ENCODE results near the gene PON2. TPM values are rescaled to one million over a fixed set of nuclear protein-coding genes. Genes with fewer than 3 reads are reported as not detected.
"Not testable (repeated sequence)": the region's sequence is repeated elsewhere in the genome, so short reads cannot be mapped to it uniquely, and the experiment has no call there.

The PON2 gene
- total RNA-seq, 1 donor from 2014 or later: 54.7 TPM

DNA sequence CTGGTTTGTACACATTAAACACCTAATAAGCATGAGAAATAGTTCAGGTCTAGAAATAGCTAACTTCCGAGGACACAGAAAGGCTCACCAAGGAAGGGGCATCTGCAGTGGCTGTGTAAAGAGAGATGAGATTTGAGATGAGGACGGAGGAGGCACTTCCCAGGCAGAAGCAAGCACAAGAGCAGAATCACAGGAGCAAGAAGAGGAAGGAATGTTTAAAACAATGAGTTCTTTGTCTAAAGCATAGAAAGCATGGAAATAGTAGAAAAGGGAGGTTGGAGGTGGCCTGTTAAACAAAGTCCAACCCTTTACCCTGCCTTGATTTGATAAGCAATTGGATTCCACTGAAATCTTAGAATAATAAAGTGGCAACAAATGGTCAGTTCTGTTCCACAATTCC, 27.1 kb downstream of the PON2 start:
- DNase-seq (ENCODE audit: low spot score): no peak

DNA sequence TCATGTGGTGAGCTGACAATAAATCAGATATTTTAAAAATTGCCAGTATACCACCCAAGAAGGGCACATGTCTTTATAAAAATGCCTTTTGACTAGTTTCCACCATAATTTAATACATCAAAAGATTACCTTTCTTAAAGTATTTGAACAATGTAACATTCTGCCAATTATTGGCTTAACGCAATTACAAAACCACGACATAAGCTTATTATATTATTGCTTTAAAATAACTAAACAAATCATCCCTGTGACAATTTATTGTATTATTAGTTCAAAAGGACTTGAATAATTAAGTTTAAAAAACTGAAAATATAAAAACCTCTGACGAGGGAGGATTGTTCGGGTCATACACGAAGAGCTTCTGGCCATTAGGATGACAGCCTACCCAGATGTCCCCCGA, 29.0 kb downstream of the PON2 start:
- no peak for DNase-seq (ENCODE audit: low spot score)

DNA sequence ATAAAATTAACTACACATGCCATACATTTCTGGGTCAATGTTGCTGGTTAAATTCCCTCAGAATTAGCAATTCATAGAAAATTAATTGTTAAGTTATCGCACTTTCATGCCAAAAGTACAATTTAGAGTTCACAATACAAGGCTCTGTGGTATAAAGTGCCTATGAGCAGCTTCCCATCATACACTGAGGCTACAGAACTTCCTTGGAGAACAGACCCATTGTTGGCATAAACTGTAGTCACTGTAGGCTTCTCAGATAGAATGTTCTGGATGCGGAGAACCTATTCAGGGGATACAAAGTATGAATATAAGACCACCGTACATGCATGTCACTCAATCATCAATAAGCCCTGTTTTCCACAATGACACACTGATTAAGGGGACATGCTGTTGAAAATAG, 29.6 kb downstream of the PON2 start:
- no peak for DNase-seq (ENCODE audit: low spot score)

DNA sequence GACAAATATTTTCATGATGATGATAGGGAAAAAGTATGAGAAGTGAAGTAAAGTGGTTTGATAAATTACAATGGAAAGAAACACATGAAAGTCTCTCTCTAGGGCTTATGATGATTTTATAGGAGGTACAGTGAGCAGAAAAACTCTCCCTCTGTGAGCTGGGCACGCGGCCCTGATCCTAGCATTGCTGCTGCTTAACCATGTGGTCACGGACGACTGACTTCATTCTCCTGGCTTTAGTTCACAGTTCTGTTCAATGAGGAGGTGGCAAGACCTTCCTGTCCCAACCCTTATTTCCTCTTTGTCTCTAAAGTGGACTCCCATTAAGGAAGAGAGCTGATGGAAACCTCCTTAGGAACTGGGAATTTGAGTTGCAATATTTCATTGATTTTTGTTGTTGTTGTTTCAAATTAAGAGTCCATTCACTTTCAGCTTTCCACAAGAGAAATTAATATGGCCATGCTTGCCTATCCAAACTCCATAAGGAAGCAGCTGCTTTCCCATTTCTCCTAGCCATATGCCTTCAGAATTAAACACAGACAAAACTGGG, 30.4 kb downstream of the PON2 start:
- DNase-seq (ENCODE audit: low spot score): no peak

DNA sequence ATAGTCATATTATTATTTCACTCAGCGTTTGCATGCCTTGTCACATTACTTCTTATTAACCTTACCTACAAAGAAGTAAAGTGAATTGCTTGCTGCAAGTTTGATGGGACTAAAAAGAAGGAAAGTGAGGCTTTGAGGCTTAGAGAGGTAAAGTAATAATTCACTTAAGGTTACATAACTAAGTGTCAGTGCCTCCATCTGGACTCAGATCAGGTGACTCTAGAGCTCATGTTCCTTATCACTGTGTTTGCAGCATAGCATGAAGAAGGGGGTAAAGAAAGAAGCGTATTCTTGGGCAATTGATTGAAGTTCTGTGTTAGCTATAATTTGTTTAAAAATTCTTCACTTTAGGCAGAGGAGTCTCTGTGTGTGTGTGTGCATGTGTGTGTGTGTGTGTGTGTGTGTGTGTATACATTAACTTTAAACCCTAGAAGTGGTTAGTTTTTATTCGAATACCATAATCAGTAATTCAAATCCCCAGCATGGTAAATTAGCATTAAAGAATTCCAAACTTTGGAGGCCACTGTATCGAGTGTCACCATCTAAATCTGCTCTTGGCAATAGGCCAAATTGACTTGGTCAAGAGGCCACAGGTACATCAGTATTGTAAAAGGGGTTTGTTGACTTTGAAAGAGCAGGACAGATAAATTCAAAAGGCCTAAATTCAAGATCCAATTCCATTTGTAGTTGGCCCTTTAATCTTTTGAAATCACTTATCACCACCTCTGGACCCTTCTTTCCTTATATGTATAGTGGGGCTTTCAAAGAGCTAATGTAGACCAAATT, 36.5 kb downstream of the PON2 start:
- DNase-seq (ENCODE audit: low spot score): no peak

DNA sequence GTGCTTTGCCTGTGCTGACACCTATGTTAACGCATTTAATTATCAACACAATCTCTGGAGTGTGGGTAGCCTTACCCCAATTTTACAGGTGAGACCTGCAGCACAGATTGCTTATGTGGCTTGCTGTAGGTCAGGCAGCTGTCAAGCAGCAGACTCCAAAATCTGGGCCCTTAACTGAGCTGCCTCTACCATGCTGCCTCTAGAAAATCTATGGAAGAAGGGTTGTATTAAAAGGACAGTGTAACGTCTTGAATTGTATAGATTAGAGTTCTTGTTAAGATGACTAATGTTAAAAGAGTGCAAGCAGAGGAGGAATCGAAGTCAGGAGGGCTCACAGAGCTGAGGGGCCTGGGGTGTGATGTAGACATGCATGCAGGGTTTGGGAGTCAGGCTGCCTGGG, 37.4 kb downstream of the PON2 start:
- DNase-seq (ENCODE audit: low spot score): no peak

DNA sequence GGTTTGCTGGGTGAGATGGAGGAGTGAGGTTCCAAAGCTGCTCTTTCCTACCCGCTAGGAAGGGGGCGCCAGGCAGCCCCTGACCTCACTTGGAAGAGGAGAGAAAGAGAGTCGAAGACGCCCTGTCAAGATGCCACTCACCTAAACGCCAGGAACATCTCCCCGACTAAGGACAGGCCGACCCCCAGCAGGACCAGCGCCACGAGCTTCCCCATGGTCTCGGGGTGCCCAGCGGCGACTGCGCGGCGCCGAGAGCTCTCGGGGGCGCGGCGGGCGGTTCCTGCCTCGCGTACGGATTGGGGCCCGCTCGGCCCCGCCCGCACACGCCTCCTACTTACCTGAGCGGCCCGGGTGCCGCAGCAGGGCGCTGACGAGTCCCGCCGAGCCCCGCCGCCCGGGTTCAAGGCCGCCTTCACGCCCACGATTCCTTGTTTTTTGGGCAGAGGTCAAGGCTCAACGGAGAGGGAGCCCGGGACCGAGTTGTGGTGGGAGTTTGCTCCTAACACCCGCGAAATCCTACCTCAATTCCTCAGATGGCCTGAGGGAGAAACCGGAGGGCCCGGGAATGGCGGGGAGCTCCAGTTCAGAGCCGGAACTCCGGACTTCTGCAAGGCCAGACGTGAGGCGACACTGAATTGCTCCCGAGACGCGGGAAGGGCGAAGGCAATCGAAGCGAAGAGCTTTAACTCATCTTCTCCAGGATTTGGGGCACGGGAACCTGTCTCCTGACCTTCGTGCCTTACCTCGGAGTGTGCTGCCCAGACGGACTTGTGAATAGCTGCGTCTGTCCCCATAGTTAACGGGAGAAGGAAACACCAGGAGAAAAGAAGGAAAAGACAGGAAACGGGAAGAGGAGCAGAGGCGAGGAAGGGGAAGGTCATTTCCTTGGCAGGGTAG, 38.4 kb downstream of the PON2 start, which contains the start of gene PON3:
PON3 (minus strand) TSS at position 240 of the 897 bp plus-strand sequence; CDS start at position 215, 25 bp downstream.
- DNase-seq (ENCODE audit: low spot score): no peak

DNA sequence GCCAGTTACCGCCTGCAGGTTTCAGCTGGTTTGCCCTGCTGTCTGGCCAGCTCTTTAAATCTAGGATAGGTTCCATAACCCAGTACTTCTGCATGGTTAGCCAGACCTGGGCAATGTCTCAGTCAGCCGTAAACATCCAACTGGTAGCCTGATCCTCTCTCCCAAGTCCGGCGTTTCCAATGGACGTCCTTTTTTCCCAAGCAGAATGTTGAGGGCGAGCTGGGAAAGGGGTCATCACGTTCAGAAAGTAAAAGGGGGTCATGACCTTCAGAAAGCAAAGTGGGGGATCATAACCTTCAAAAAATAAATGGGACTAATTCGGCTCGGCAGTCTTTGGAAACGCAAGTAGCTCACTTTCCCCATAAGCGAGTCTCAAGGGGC, 39.1 kb downstream of the PON2 start:
- no peak for DNase-seq (ENCODE audit: low spot score)

DNA sequence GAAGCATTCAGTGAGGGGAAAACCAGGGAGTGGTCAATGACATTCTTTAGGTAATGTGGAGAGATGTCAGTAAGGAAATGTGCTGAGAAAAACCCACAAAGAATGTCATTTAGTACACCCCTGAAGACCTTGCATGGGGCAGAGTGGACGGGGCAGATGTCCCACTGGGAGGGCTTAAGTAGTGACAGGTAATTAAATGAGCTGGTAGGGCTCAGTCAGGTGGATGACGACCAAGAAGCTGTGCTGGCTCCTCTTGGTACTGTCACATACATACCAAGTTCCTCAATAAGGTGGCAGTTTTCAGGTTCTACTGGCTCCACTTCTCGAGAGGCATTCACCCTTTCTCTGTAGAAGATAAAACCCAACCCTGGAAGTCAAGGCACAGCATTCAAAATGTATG, 40.5 kb downstream of the PON2 start:
- DNase-seq (ENCODE audit: low spot score): no peak

DNA sequence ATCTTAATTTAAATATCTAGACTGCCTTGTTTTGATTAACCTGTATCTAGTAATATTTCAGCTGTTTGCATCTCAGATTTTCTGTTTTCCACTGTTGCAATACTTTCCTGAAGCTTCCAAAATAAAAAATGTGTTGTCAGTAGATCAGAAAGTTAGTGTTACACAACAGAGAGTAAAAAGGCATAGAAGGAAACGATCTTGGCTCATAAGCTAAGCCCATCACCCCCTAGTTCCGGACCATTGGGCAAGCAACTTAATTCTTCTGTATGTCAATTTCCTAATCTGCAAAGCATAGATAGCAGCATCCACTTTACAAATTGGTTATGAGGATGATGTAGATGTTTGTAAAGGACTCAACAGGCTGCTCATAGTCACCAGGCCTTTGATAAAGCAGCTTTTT, 43.1 kb downstream of the PON2 start:
- DNase-seq (ENCODE audit: low spot score): no peak

DNA sequence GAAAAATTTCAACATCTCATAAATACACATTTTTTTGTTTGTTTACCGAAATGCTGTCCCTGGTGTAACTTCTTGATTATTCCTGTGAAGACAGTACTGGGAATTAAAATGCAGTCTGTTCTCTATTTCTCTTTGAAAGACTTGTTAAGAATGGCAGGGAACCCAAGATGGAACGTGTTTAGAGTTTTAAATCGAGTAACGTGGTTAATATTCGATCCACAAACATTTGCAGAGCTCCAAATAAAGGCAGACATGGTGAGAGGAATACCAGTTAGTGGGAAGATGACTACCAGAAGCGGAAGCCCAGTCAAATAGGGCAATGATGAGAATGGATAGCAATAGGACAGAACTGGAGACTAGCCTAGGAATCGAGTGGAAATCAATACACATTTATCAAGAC, 45.3 kb downstream of the PON2 start:
- no peak for DNase-seq (ENCODE audit: low spot score)

DNA sequence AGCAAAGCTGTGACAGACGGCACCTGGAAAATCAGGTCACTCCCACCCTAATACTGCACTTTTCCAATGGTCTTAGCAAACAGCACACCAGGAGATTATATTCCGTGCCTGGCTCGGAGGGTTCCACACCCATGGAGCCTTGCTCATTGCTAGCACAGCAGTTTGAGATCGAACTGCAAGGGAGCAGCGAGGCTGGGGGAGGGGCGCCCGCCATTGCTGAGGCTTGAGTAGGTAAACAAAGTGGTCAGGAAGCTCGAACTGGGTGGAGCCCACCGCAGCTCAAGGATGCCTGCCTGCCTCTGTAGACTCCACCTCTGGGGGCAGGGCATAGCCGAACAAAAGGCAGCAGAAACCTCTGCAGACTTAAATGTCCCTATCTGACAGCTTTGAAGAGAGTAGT, 55.4 kb downstream of the PON2 start:
- DNase-seq (ENCODE audit: low spot score): not testable (repeated sequence)

DNA sequence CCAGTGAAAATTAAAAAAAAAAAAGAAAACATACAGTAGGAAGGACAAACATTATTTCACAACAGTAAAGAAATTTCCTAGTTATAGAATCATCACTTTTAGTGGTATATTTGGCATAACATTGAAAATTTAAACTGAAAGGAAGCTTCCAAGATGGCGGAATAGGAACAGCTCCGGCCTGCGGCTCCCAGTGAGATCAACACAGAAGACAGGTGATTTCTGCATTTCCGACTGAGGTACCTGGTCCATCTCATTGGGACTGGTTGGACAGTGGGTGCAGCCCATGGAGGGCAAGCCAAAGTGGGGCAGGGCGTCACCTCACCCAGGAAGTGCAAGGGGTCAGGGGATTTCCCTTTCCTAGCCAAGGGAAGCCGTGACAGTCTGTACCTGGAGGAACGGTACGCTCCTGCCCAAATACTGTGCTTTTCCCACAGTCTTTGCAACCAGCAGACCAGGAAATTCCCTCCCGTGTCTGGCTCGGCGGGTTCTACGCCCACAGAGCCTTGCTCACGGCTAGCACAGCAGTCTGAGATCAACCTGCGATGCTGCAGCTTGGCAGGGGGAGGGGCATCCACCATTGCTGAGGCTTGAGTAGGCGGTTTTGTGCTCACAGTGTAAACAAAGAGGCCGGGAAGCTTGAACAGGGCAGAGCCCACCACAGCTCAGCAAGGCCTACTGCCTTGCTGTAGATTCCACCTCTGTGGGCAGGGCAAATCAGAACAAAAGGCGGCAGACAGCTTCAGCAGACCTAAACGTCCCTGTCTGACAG, 58.0 kb downstream of the PON2 start:
- no peak for DNase-seq (ENCODE audit: low spot score)

DNA sequence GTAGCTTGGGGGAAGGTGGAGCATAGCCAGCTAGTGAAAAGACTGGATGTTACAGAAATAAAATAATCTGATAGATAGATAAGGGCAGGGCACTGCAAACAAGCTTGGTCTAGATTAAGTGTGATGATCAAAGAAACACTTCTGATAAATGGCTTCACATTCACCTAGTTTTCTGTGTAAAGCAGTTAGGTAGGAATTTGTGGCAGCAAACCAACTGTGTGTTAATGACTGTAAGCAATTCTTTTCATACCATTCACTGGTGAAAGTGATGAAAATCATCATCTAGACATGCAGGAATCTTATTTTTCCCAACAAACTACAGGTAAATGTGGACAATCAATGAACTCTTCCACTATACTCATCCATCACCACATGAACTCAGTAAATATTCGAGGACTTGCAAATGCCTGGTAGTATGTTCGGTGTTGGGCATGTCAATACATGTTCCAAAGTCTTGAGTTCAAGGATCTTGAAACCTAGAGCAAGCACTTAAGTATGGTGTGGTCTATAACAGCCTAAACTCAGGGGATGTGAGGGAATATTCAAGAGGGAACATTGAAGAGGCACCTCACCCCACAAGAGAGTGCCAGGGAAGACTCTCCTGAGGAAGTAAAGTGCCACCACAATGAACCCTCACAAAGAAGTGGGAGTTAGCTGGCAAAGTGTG, 59.1 kb downstream of the PON2 start:
- no peak for DNase-seq (ENCODE audit: low spot score)

DNA sequence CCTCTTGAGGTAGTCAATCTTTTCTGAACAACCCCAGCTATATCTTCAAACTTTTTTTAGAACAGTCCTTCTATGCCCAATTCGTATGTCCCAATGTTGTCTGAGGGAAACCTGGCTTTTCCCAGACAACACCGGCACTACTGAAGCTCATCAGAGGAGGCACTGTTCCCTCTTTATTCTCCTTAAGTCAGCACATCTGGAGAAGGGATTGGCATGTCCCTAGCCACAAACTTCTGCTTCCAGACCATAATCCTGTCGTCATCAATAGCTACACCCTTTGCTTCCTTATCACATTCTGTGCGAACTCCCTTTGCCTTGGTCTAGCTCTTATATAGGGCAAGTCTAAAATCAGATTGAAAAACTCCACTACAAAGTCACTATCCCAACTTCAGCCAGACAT, 61.5 kb downstream of the PON2 start:
- DNase-seq (ENCODE audit: low spot score): no peak

DNA sequence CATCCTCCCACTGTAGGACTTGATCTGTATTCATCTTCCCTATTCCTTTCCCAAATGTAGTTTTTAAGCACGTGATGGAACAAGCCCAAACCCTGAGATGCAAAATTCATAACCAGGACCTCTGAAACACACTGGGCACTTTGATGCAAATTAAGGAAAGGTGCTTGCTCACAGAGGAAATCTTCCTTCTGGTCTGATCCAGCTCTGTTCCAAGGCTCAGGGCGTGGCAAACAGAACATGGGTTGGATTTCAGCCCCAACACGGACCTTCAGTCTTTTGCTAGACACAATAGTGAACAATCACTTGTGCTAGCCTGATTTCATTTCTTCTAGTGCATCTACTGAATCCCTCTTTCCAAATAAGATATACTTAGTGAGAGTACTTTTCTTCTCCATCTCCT, 66.6 kb downstream of the PON2 start:
- DNase-seq (ENCODE audit: low spot score): no peak

DNA sequence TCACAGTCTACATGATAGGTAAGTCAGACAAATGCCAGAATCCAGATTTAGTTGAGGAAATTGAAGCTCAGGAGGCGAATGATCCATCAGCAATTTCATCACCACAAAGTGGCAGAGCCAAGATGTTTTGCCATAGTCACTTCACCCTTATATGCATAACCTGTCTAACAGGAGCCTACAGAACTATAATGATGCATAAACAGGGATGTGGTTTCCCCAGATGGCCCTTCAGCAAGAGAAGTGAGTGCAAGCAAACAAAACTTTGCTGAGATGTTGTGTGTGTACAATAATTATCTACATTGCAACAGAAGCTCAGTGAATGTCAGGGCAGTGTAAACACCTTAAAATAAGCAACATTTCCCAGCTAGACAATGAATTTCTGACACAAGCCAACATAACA, 67.2 kb downstream of the PON2 start:
- DNase-seq (ENCODE audit: low spot score): no peak

DNA sequence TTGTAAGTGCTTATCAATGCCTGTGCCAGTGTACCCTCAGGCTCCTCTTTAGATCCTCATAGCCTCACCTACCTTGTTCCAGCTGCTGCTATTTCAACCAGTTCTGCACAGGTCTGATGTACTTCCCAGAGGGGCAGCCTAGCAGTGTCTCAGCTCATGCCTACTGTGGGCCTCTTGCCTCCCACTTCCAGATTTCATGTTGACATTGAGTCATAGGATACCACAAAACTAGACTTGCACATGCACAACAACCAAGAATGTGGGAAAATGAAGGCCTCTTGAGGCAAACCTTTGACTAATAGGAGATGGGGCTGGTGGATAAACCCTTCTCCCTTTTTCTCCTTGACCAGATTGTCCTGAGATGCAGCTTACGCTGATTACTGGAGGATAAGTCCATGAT, 69.7 kb downstream of the PON2 start:
- no peak for DNase-seq (ENCODE audit: low spot score)

DNA sequence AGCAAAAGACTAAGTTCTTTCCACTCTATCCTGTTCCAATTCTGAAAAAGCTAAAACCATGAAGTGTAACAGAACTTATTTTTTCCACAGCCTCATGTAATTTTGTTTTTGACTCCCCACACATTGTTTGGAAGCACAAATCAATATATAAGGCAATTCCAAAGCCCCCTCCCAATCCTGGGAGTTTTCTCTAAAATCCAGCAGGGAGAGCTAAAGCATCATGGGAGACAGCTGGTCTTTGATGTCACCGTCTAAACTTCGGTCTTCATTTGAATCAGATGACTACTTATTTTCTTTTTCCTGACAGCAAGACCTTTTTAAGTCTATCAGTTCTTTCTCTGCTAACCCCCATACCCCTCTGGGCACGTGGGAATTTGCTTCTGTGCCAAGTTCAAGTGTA, 77.2 kb downstream of the PON2 start:
- DNase-seq (ENCODE audit: low spot score): no peak

Measured in mesenteric fat pad (tissue), 1 donor.